ENCODE results near the gene ASAH2.
"Not testable (repeated sequence)": the region's sequence is repeated elsewhere in the genome, so short reads cannot be mapped to it uniquely, and the experiment has no call there.

Gene ASAH2

DNA sequence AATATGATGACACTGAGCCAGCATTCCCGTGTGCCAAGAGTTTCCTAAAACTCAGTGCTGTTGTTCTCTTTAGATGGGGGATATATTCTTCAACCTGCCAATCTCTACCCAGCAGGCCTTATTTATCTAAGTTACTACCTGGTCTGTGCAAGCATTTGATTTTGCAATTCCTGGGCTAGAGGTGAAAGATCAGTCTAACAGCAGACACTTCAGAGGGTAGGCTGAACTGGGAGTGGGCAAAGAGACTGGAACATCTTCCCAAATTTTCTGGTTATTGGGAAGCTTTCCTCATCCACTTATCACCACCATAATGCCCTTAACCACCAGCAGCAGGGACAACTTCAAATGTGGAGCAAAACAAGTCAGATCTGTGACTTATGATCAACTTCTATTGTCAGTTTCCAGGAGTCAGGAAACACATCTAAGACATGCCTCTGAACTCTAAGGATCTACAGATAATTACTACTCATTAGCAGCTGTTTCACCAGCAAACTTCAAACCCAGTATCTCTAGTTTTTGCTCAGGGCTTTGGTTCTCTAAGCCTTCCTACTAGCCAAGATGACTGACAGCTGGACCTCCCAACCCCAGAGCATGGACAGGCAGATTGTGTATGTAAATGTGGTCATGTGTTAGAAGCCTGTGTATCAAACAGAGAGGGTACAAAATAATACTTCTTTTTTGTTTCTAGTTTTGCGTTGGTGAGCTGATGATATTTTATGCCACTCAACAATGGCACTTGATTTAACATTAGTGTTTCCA is 1.0 kb downstream of the ASAH2 start:
- no peak for DNase-seq

DNA sequence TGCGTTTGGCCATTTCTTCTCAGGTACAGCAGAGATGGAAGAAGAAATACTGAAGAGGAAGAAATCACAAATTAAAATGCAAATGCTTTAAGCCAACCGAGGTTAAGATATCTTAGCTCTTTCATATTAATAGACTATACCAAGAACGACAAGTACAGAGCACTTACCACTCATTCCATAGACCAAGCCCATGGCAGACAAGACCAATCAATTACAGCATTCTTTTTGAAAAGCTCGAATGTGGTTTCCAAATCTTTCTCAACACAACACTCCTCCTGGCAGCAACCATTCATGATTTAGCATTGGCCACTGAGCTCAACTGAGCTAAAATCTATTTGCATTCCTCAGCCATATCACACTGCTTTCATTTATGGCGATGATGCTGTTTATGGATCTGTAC is 2.7 kb downstream of the ASAH2 start:
- DNase-seq: no peak

DNA sequence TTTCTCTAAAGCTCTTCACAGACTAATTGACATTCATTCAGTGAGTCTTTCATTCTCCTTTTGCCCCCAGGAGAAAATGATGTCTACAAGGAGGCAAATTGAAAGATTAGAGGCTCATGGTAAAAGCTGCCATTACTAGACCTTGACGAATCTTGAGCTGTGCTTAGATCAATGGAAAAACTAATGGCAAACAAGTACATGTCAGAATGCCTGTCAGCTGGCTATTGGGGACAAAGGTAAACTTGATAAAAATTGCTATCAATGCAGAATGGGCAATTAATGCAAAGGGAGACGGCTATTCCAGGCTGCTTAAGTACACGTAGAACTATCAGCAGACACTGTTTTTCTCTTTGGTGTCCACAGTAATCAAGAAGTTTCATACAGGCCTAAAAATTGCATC is 3.3 kb downstream of the ASAH2 start:
- no peak for DNase-seq

DNA sequence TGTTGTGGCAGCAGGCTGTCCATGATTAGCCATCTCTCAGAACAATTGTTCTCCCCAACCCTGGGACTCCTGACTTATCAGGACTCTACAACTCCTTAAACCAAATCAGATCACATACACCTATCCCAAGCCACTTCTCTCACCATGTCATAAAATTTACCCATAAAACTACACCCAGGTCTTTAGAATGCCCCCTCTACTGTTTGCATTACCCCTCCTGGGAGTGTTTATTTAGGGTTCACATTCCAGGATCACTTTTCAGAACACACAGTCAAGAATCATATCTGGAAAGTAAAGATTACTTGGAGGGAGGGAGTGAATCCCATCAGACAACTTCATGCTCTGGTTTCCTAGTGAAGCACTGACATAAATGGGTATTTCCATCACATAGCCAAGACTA is 7.1 kb downstream of the ASAH2 start:
- no peak for DNase-seq

DNA sequence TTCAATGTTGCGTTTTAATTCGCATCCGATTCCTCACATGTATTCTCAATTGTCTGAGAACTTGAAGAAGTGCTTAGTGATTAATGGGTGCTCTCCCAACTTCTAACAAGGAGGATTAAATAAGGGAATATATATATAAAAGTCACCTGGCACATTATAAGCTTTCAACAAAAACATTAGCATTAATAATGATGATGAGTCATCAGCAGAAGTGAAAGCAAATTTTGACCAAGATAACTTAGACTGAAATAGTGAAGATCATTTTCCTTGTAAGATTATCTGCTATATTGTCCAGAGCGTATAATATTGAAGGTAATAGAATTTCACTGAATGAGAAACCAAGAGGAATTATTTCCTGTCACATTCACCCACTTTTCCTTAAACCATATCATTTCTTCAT is 8.5 kb downstream of the ASAH2 start:
- DNase-seq: no peak

DNA sequence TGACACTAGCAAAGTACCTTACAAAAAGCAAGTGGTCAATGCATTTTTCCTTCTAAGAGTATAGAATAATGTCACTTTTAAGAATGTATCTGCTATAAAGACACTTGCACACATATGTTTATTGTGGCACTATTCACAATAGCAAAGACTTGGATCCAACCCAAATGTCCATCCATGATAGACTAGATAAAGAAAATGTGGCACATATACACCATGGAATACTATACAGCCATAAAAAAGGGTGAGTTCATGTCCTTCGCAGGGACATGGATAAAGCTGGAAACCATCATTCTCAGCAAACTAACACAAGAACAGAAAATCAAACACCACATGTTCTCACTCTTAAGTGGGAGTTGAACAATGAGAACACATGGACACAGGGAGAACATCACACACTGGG is 9.8 kb downstream of the ASAH2 start:
- not testable (repeated sequence) for DNase-seq

DNA sequence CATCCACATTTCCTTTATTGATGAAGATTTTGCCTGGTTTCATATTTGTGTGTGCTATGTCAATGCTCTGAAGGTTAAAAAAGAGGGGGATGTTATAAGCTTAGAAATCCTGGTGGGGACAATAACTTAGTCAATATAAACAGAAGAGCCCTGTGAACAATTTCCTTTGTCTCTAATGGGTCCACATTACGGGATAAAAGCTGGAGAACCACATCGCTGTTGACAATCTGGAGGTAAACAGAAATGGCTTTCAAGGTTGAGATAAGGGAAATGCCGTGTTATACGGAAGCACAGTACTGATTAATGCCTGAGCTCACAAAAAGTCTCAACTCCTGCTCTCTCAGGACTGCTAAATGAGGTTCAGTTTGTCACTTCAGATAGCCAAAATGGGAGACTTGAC is 16.8 kb downstream of the ASAH2 start:
- no peak for DNase-seq

DNA sequence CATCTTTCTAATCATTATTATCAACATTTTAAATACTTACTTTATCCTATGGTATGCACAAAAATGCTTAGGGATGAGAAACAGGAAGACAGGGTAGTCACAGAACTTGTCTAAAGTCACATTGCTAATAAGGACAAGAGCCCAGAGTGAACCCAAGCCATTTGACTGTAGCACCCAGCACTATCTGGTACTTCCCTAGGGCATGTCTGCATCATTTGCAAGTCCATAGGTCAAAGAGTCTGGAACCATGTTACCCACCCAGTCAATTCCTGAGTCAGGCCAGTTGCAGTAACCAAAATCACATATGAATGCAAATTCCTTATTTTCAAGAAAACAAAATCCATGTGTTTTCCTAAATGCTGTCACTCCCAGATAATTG is 19.1 kb downstream of the ASAH2 start:
- DNase-seq: no peak

DNA sequence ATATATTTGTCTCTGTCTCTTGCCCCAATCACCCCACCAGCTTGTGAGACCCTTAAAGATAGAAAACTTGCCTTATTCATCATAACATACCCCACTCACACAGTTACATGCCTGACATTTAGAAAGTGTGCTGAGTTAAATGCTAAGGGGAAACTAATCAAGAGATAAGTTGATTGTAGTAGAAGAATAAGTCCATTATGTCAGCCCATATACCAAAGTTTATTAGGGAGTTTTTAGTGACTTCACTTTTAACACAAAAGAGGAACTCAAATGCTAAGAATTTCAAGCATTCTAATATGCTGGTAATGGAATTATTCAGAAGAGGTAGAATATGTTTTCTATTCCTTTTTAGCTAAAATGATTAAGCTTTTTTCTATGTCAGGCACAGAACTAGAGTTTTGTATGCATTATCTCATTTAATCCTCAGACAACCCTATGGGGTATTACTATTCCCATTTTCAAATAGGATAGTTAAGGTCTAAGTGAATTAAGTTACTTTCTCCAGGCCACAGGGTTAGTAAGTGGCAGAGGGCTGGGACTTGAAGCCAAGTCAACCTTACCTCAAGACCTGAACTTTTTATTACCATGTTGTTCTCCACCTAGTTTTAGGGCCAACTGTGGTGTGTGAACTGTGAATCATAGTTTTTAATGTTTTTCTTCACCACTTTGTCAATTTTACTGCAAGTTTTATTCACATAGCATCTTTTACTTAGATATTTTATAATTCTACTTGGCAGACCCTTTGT is 19.6 kb downstream of the ASAH2 start:
- no peak for DNase-seq

DNA sequence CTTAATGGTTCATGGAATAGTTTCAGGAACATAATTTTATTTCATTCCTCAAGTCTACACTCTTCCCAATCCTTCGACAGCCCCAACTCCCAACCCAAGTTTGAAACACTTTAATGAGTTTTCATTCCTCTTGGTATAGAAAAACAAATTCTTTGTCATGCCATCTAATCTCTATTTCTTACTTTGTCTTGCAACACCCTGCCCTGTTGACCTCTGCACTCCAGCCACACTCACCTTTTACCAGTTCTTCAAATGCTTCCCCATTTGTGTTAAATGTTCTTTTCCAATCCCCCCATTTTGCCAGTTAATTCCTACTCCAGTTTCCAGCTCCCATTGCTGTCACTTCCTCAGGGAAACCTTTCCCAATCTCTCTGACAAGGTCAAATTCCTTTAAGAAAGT is 21.9 kb downstream of the ASAH2 start:
- no peak for DNase-seq

DNA sequence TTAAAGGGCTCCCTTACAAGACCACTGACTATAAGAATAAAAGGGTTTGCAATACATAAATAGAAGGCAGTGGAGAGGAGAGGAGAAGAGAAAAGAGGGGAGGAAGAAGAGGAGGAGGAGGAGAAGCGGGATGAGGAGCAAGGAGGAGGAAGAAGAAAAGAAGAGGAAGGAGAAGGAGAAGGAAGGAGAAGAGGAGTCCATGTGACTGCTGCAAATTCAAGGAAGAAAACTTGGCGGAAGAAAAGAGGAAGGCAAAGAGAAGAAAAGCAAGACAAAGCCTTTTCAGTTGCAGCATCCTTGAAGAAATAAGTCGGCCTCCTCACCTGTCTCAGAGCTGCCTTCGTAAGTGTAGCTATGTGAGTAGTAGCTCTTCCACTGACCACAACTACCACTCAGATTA is 22.6 kb downstream of the ASAH2 start:
- no peak for DNase-seq

DNA sequence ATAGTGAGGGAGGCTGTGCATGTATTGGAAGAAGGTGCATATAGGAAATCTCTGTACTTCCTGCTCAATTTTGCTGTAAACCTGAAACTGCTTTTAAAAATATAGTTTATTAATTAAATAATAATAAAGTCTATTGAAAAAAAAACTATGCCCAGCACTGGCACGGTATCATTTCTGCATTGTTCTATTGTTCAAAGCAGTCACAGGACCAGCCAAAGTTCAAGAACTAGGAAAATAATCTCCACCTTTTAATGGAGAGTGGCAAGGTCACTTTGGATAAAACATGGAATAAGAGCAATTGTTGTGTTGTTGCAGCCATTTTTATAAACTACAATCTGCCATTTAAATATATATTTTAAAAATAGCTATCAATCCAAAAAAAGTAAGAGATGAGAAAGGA is 24.7 kb downstream of the ASAH2 start:
- no peak for DNase-seq

DNA sequence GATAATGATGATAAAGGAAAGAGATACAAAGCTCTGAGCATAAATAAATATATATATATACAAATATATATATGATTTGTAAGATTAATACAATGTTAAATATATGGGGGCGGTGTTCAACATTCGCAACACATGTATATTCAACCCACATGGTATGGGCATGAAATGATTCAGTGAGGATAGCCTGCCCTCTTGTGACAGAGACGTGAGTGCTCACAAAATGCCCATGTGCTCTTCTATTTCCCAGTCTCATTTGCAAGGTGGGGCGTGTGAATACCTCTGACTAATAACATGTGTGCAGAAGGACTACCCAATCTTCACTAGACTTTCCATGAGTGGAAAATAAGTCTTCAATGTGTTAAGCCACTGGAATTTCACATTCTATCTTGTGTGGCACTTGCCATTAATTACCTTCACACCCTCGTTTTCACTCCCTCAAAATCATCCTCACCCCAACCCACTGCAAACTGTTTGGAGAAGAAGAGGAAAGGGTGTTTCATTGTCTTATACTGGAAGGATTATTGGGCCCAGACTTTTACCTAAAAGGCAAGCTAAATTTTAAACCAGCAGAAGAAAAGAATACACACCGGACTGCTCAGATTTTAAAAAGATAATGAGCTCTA is 26.9 kb downstream of the ASAH2 start:
- DNase-seq: peak; percentile 40

DNA sequence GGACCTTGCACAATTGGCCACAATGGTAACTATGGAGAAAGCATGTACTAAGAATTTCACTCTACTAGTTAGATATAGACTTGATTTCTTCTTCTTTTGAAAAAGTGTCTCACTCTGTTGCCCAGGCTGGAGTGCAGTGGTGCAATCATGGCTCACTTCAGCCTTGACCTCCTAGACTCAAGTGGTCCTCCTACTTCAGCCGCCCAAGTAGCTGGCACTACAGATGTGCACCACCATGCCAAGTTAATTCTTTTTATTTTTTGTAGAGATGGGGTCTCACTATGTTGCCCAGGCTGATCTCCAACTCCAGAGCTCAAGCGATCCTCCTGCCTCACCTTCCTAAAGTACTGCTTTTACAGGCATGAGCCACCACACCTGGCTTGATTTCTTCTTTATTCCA is 29.1 kb downstream of the ASAH2 start:
- no peak for DNase-seq

DNA sequence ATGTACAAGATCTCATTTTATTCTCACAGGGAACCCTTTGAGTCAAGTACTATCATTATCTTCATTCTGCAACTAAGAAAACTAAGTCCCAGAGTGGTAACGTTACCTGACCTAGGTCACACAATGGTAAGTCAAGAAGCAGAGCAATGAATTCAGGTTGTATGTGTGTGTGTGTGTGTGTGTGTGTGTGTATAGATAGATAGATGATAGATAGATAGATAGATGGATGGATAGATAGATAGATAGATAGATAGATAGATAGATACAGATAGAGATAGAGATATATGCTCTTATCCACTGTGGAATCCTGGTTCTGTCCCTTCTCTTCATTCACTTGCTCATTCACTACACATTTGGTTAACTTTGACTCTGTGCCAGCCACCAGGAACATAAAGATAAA is 29.8 kb downstream of the ASAH2 start:
- DNase-seq: no peak

DNA sequence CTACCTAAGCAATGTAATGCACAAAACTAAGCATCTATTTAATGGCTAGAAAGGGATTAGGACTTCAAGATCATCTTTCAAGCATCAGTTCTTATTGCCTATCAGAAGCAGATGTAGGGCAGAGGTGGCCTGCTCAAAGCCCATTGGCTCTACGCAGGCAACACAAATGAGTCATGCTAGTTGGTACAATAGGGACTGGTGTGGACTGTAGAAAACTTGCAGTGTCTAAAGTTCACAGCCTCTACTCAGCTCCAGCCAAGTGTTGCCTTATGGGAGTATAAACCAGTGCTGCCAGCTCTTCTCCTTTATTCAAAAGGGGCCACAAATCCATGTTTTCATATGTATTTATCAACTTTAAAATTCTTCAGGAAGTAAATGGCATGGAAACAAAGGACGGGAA is 31.7 kb downstream of the ASAH2 start:
- no peak for DNase-seq

DNA sequence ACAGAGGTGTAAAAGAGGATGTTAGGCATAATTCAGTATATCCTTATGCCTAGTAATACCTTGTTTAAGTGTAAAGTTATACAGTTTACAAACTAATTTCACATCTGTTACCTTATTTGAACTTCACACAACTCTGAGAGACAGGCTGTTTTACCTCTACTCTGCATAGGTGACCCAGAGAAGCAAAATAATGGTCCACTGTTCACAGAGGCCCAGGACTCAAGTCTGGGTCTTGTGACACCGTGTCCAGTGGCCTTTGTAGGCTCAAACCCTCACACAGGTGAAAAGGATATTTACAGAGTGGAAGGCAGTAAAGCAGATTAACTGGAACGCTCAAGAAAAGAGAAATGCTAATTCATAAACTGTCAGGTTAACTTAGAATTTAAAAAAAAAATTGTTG is 32.1 kb downstream of the ASAH2 start:
- DNase-seq: no peak

DNA sequence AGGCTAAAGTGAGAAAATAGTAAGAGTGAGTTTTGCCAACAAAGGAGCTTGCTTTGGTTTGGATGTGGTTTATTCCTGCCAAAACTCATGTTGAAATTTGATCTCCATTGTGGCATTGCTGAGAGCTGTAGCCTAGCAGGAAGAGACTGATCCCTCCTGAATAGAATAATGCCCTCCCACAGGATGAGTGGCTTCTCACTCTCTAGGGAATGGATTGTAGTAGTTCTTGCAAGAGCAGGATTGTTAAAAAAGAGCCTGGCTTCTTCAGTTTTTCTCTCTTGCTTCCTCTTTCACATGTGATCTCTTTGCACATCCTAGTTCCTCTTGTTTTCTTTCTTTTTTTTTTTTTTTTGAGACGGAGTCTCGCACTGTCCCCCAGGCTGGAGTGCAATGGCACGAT is 34.4 kb downstream of the ASAH2 start:
- DNase-seq: no peak

DNA sequence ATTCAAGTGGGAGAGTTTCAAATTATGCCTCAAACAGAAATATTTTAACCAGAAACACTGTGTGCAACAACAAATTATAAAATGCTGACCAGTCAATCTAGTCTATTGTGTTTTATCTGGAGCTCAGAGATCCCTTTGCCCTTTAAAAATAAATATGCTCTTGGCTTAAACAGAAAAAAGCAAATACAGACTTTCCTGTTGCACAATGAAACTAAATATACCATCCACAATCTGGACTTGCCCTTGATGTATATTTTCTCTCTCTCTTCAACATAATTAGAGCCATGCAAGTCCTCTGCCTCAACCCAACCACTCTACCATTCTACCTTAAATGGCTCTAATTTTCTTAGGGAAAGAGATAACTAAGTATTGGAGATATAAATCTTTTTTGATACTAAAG is 34.9 kb downstream of the ASAH2 start:
- DNase-seq: no peak

DNA sequence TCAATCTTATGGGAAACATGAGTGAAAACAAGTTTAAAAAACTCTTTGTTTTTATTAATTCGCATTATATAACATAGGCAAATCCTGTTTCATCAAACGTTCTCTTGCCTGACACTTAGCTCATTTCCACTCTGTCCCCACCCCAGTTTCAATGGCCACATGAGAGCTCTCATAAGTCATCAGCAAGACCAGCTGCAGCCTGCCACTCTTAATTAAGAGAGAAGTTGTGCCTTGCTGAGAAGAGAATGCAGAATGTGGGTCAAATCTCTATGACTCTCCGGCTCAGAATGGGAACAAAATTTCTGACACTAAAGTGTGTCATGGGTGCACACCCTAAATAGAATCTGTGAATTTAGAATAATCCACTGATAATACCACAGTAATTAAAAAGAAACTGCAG is 39.6 kb downstream of the ASAH2 start:
- no peak for DNase-seq

DNA sequence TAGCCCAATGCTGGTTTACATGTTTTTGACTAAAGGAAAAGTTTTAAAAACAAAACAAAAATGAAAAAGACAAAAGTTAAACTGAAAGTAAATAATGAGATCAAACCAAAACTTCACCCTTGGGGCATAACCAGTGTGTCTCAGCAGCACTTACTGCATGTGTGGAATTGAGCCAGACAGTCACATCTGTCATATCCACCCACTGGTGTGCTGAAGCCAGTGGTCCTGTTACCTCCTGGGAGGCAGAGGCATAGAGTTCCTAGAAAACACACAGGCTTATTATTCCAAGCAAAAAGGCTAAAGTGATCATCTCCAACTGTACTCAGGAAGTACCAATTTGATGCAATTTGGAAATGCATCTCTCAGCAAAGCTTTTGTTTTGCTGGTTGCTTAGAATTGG is 40.4 kb downstream of the ASAH2 start:
- DNase-seq: no peak
